HepG2 (cell line): ENCODE measurements around the gene LTBR. TPM values are rescaled to one million over a fixed set of nuclear protein-coding genes. Genes with fewer than 3 reads are reported as not detected.

Source experiments
- DR1 ChIP-seq: sonication (generic); formaldehyde crosslinking; IDR thresholded peaks from 2 replicates; pipeline ENCODE4 v1.8.0; 2021; ENCODE audit warnings: mild to moderate bottlenecking, missing genetic modification reagents, inconsistent platforms
- GABPA ChIP-seq, 2 experiments: IDR thresholded peaks; 2 replicates each; pipeline ENCODE4 v1.6.1; 2011 to 2016; ENCODE audit warnings: low read depth in 2 of 2, low read length in 1 of 2, missing biosample characterization in 1 of 2, missing genetic modification characterization in 1 of 2
- GPN1 ChIP-seq: sonication (generic); formaldehyde crosslinking; IDR thresholded peaks from 2 replicates; pipeline ENCODE4 v1.5.1; 2020; ENCODE audit warnings: missing genetic modification reagents, borderline replicate concordance
- GZF1 ChIP-seq: sonication (generic); formaldehyde crosslinking; IDR thresholded peaks from 2 replicates; pipeline ENCODE4 v1.5.1; 2020; ENCODE audit warnings: mild to moderate bottlenecking, missing genetic modification reagents
- HDAC1 ChIP-seq: sonication (generic); formaldehyde crosslinking; IDR thresholded peaks from 2 replicates; pipeline ENCODE4 v1.5.1; 2020; ENCODE audit warnings: mild to moderate bottlenecking, missing genetic modification reagents
- HMGXB3 ChIP-seq: sonication (generic); formaldehyde crosslinking; IDR thresholded peaks from 2 replicates; pipeline ENCODE4 v1.4.0; 2020; ENCODE audit warnings: missing genetic modification reagents, borderline replicate concordance
- HNF4A ChIP-seq: sonication (generic); formaldehyde crosslinking; IDR thresholded peaks from 2 replicates; pipeline ENCODE4 v1.4.0; 2020; ENCODE audit warnings: missing genetic modification reagents
- KDM2A ChIP-seq: sonication (generic); formaldehyde crosslinking; IDR thresholded peaks from 2 replicates; pipeline ENCODE4 v1.4.0; 2020; ENCODE audit warnings: low read depth, missing genetic modification reagents, borderline replicate concordance
- MEIS2 ChIP-seq: sonication (generic); formaldehyde crosslinking; IDR thresholded peaks from 2 replicates; pipeline ENCODE4 v1.9.0; 2021; ENCODE audit warnings: mild to moderate bottlenecking, missing genetic modification reagents
- MIER2 ChIP-seq: IDR thresholded peaks from 2 replicates; pipeline ENCODE4 v1.6.1; 2016; ENCODE audit warnings: missing biosample characterization, missing genetic modification reagents
- PITX1 ChIP-seq: sonication (generic); formaldehyde crosslinking; IDR thresholded peaks from 2 replicates; pipeline ENCODE4 v1.5.1; 2020; ENCODE audit warnings: mild to moderate bottlenecking, missing genetic modification reagents
- SALL1 ChIP-seq: sonication (generic); formaldehyde crosslinking; IDR thresholded peaks from 2 replicates; pipeline ENCODE4 v1.8.0; 2022; ENCODE audit warnings: mild to moderate bottlenecking, missing genetic modification reagents
- SAP130 ChIP-seq: IDR thresholded peaks from 2 replicates; pipeline ENCODE4 v1.6.1; 2016; ENCODE audit warnings: low read depth
- SETDB1 ChIP-seq: sonication (generic); formaldehyde crosslinking; IDR thresholded peaks from 2 replicates; pipeline ENCODE4 v1.5.1; 2020; ENCODE audit warnings: missing genetic modification reagents, mild to moderate bottlenecking, borderline replicate concordance
- SMC3 ChIP-seq: IDR thresholded peaks from 2 replicates; pipeline ENCODE4 v1.6.1; 2011; ENCODE audit warnings: low read length, improper control_type of control experiment
- STAG1 ChIP-seq: sonication (generic); formaldehyde crosslinking; IDR thresholded peaks from 2 replicates; pipeline ENCODE4 v1.4.0; 2020; ENCODE audit warnings: missing genetic modification reagents
- TEAD3 ChIP-seq: optimal IDR thresholded peaks from 2 replicates; pipeline ENCODE3; 2016; ENCODE audit warnings: borderline replicate concordance
- USF2 ChIP-seq, 2 experiments: sonication (generic) in 1 of 2; formaldehyde crosslinking in 1 of 2; IDR thresholded peaks; 2 replicates each; pipeline versions ENCODE4 v1.5.1 to v1.6.1; 2011 to 2020; ENCODE audit warnings: borderline replicate concordance in 1 of 2, low read depth in 1 of 2, low read length in 1 of 2, mild to moderate bottlenecking in 1 of 2, missing genetic modification reagents in 1 of 2, moderate library complexity in 1 of 2
- ZBTB20 ChIP-seq: sonication (generic); formaldehyde crosslinking; IDR thresholded peaks from 2 replicates; pipeline ENCODE4 v1.8.1; 2023; ENCODE audit warnings: missing genetic modification reagents, low read depth, mild to moderate bottlenecking, borderline replicate concordance
- ZNF331 ChIP-seq: sonication (generic); formaldehyde crosslinking; IDR thresholded peaks from 2 replicates; pipeline ENCODE4 v1.4.0; 2020; ENCODE audit warnings: missing genetic modification reagents
- ZNF501 ChIP-seq: sonication (generic); formaldehyde crosslinking; IDR thresholded peaks from 2 replicates; pipeline ENCODE4 v1.5.1; 2020; ENCODE audit warnings: mild to moderate bottlenecking, moderate library complexity, missing genetic modification reagents
- ZSCAN20 ChIP-seq: sonication (generic); formaldehyde crosslinking; IDR thresholded peaks from 2 replicates; pipeline ENCODE4 v1.4.0; 2020; ENCODE audit warnings: missing genetic modification reagents, mild to moderate bottlenecking, borderline replicate concordance
- ZSCAN21 ChIP-seq: sonication (generic); formaldehyde crosslinking; IDR thresholded peaks from 2 replicates; pipeline ENCODE4 v1.8.0; 2022; ENCODE audit warnings: mild to moderate bottlenecking, missing genetic modification reagents, moderate library complexity, borderline replicate concordance
- polyA plus RNA-seq, 8 experiments: library from polyadenylated mRNA; depleted of rRNA in 3 of 8; stranded (reverse) in 7 of 8; unstranded in 1 of 8; fragments of >200 nt; fragmentation: Illumina TruSeq in 4 of 8; extraction: Trizol in 4 of 8; gene quantifications; 2 replicates each; pipeline versions ENCODE4 v1.2.1 to v1.2.3, GENCODE V29; 2011 to 2016; ENCODE audit warnings: low read depth in 4 of 8, missing spikeins in 1 of 8, mixed read lengths in 1 of 8; ENCODE audit not compliant: insufficient read depth in 1 of 8
- total RNA-seq, 5 experiments: library from RNA; depleted of rRNA; stranded (reverse); fragments of >200 nt; fragmentation: Illumina TruSeq; extraction: Trizol; gene quantifications; 2 replicates each; pipeline ENCODE4 v1.2.3, GENCODE V29; 2016; ENCODE audit warnings: low read depth in 1 of 5

Gene LTBR
- total and polyA plus RNA-seq, 2 of the 13 experiments (the other 11 are each of a cell fraction or from before 2014, with no cell fraction given) = 31.4 to 34.8 TPM

GRCh38 chr12:6423267-6424007 is 39.5 kb downstream of the LTBR start (continued):
- TF ChIP-seq GPN1 (CRISPR knock-in tag) (no peak), TEAD3 (CRISPR knock-in tag) (peak; percentile 50), SETDB1 (CRISPR knock-in tag) (0 out of 2 replicates have a peak, but pooled peaks have one; percentile 62), GABPA (IDR thresholded peaks at IDR 0.05; ENCODE audit: low read depth, low read length) (no peak), GABPA (CRISPR knock-in tag; IDR thresholded peaks at IDR 0.05; ENCODE audit: low read depth) (0 out of 2 replicates have a peak, but pooled peaks have one; percentile 22), SMC3 (peak; percentile 90), PITX1 (CRISPR knock-in tag) (peak; percentile 77; the same call in 1 of the 2 replicates), ZNF501 (CRISPR knock-in tag) (peak; percentile 49; the same call in 1 of the 2 replicates), SAP130 (CRISPR knock-in tag) (peak; percentile 69), USF2 (IDR thresholded peaks at IDR 0.05; ENCODE audit: low read depth, low read length) (peak; percentile 49), USF2 (CRISPR knock-in tag; IDR thresholded peaks at IDR 0.05; ENCODE audit: borderline replicate concordance) (peak; percentile 63; the same call in 1 of the 2 replicates), ZSCAN20 (CRISPR knock-in tag) (no peak), SALL1 (CRISPR knock-in tag) (peak; percentile 65), HNF4A (CRISPR knock-in tag) (0 out of 2 replicates have a peak, but pooled peaks have one; percentile 24), DR1 (CRISPR knock-in tag) (no peak), HDAC1 (CRISPR knock-in tag) (no peak), ZSCAN21 (CRISPR knock-in tag) (peak; percentile 59; the same call in 1 of the 2 replicates), STAG1 (CRISPR knock-in tag) (peak; percentile 96), KDM2A (peak; percentile 75; the same call in 1 of the 2 replicates), MIER2 (0 out of 2 replicates have a peak, but pooled peaks have one; percentile 22), HMGXB3 (CRISPR knock-in tag) (0 out of 2 replicates have a peak, but pooled peaks have one; percentile 48), MEIS2 (CRISPR knock-in tag) (0 out of 2 replicates have a peak, but pooled peaks have one; percentile 61), GZF1 (CRISPR knock-in tag) (0 out of 2 replicates have a peak, but pooled peaks have one; percentile 43), ZBTB20 (0 out of 2 replicates have a peak, but pooled peaks have one; percentile 24), ZNF331 (CRISPR knock-in tag) (peak; percentile 72; the same call in 1 of the 2 replicates)
